Endothelial cell of umbilical vein (primary cell): ENCODE data around the gene PAPPA2. TPM values are rescaled to one million over a fixed set of nuclear protein-coding genes. Genes with fewer than 3 reads are reported as not detected.
"Not testable (repeated sequence)": the region's sequence is repeated elsewhere in the genome, so short reads cannot be mapped to it uniquely, and the experiment has no call there.

Experiments used
- BruUV-seq: library from RNA; stranded (reverse); fragments of 400-500 nt; replicated peaks from 2 replicates; lab custom pipeline; 2021; lab: Mats Ljungman, UMichigan
- CTCF ChIA-PET: fragments of 300-600, 350-600 bp; sonication (Branson Sonifier 250); formaldehyde crosslinking; loops from one replicate; lab custom pipeline; 2021; ENCODE audit warnings: antibody characterized with exemption, inconsistent platforms; lab: Charles Lee
- POLR2A ChIA-PET: fragments of 300-600, 350-600 bp; sonication (Branson Sonifier 250); formaldehyde crosslinking; loops from one replicate; lab custom pipeline; 2021; ENCODE audit warnings: antibody characterized with exemption, inconsistent platforms; lab: Charles Lee
- DNase-seq: peaks from one replicate; pipeline ENCODE4 v3.0.0-alpha.2; 2011; ENCODE audit warnings: low read depth, low spot score
- FAIRE-seq: peaks from 2 replicates; lab custom pipeline; 2011; peaks lifted over from hg19 to GRCh38; lab: Jason Lieb, UNC
- H2AFZ ChIP-seq: 2 replicates; pipeline ENCODE4 v1.6.0; 2012; ENCODE audit warnings: low read depth, low read length, control low read depth, inconsistent platforms
- H3K27ac ChIP-seq: 2 replicates; pipeline ENCODE4 v1.5.1; 2011; ENCODE audit warnings: low read depth, mild to moderate bottlenecking, control low read depth, low read length, moderate library complexity; ENCODE audit not compliant: insufficient read depth
- H3K27me3 ChIP-seq, 2 experiments: 2 replicates each; pipeline versions ENCODE4 v1.6.0 to v1.6.1; 2011; ENCODE audit warnings: low read length in 2 of 2, mixed read lengths in 1 of 2; ENCODE audit not compliant: control insufficient read depth in 2 of 2, insufficient read depth in 2 of 2
- H3K36me3 ChIP-seq, 2 experiments: 2 replicates in 1 of 2; 3 replicates in 1 of 2; pipeline ENCODE4 v1.5.1; 2011; ENCODE audit warnings: low read length in 2 of 2, mild to moderate bottlenecking in 1 of 2, moderate library complexity in 1 of 2; ENCODE audit not compliant: control insufficient read depth in 2 of 2, insufficient read depth in 2 of 2; ENCODE audit errors: extremely low read depth in 1 of 2
- H3K4me1 ChIP-seq: 3 replicates; pipeline ENCODE4 v1.5.1; 2011; ENCODE audit warnings: mild to moderate bottlenecking, low read length; ENCODE audit not compliant: control insufficient read depth, insufficient read depth; ENCODE audit errors: extremely low read depth
- H3K4me2 ChIP-seq: 2 replicates; pipeline ENCODE4 v1.6.1; 2011; ENCODE audit warnings: low read length, control low read depth, mixed read lengths; ENCODE audit not compliant: insufficient read depth
- H3K4me3 ChIP-seq, 3 experiments: fragments of 200-600 bp in 1 of 3; sonication (generic), shearing (Covaris generic) in 1 of 3; replicated peaks in 1 of 3; 2 replicates each; pipeline ENCODE4 v1.5.1; 2011 to 2016; ENCODE audit warnings: control low read depth in 3 of 3, low read length in 3 of 3, mild to moderate bottlenecking in 2 of 3, inconsistent platforms in 1 of 3, low read depth in 1 of 3, moderate library complexity in 1 of 3; ENCODE audit not compliant: insufficient read depth in 1 of 3
- H3K79me2 ChIP-seq: 2 replicates; pipeline ENCODE4 v1.6.0; 2012; ENCODE audit warnings: low read length, inconsistent platforms; ENCODE audit not compliant: control insufficient read depth, insufficient read depth
- H3K9ac ChIP-seq: replicated peaks from 2 replicates; pipeline ENCODE3; 2011; ENCODE audit warnings: low read length, control low read depth; ENCODE audit not compliant: insufficient read depth; ENCODE audit errors: extremely low read depth
- H3K9me1 ChIP-seq: replicated peaks from 3 replicates; pipeline ENCODE4 v1.6.0; 2011; ENCODE audit warnings: mild to moderate bottlenecking, low read length; ENCODE audit not compliant: control insufficient read depth, insufficient read depth; ENCODE audit errors: extremely low read depth
- H3K9me3 ChIP-seq: replicated peaks from 2 replicates; pipeline ENCODE4 v1.5.1; 2012; ENCODE audit warnings: low read length, inconsistent platforms; ENCODE audit not compliant: control insufficient read depth, insufficient read depth
- H4K20me1 ChIP-seq: replicated peaks from 2 replicates; pipeline ENCODE3; 2011; ENCODE audit warnings: mild to moderate bottlenecking, low read length; ENCODE audit not compliant: control insufficient read depth, insufficient read depth; ENCODE audit errors: extremely low read depth
- EZH2 ChIP-seq: IDR thresholded peaks from 2 replicates; pipeline ENCODE4 v1.6.1; 2012; ENCODE audit warnings: borderline replicate concordance, low read depth, mild to moderate bottlenecking, moderate library complexity, low read length, inconsistent platforms; ENCODE audit not compliant: severe bottlenecking
- FOS ChIP-seq: IDR thresholded peaks from 2 replicates; pipeline ENCODE4 v1.6.1; 2011; ENCODE audit warnings: mild to moderate bottlenecking, low read length, moderate library complexity, borderline replicate concordance; ENCODE audit not compliant: insufficient read depth
- GATA2 ChIP-seq: IDR thresholded peaks from 2 replicates; pipeline ENCODE4 v1.7.0; 2011; ENCODE audit warnings: low read depth, mild to moderate bottlenecking, moderate library complexity, mixed read lengths, low read length; ENCODE audit not compliant: insufficient read length, insufficient read depth
- JUN ChIP-seq: IDR thresholded peaks from 2 replicates; pipeline ENCODE4 v1.6.1; 2011; ENCODE audit warnings: borderline replicate concordance, low read depth; ENCODE audit not compliant: insufficient read length, insufficient read depth
- MYC ChIP-seq: IDR thresholded peaks from one replicate; pipeline ENCODE4 v1.6.1; 2011; ENCODE audit warnings: mild to moderate bottlenecking, low read depth, low read length
- POLR2A ChIP-seq: IDR thresholded peaks from 2 replicates; pipeline ENCODE4 v1.6.1; 2012; ENCODE audit warnings: low read depth, mild to moderate bottlenecking, control low read depth, low read length
- POLR2AphosphoS5 ChIP-seq: IDR thresholded peaks from 2 replicates; pipeline ENCODE4 v1.6.1; 2012; ENCODE audit warnings: low read depth, mild to moderate bottlenecking, control low read depth, low read length, moderate library complexity; ENCODE audit not compliant: insufficient read depth
- dilution Hi-C: fragments of 300-500 bp; cut with MboI; formaldehyde crosslinking; loops from one replicate; pipeline ENCODE4 v1.15.0; 2019; ENCODE audit warnings: low sequenced_read_pairs; ENCODE audit not compliant: extremely low pct_ligation_motif_present
- intact Hi-C: fragments of 100-400 bp; cut with micrococcal nuclease; formaldehyde crosslinking; loops from one replicate; pipeline ENCODE4 v1.10.0; 2022
- polyA plus RNA-seq, 4 experiments: library from polyadenylated mRNA; depleted of rRNA in 3 of 4; stranded (reverse) in 3 of 4; unstranded in 1 of 4; fragments of >200 nt; gene quantifications; 2 replicates each; pipeline versions ENCODE4 v1.2.1 to v1.2.3, GENCODE V29; 2011 to 2012; ENCODE audit warnings: missing spikeins in 1 of 4
- total RNA-seq: library from RNA; stranded (reverse); gene quantifications from 2 replicates; pipeline ENCODE4 v1.2.3, GENCODE V29; 2021
- TF ChIP-seq, protein P1 (sequence below), 2 donors: IDR thresholded peaks; 1 replicate in 1 of 2; 2 replicates in 1 of 2; pipeline ENCODE4 v1.5.1; 2011; ENCODE audit warnings: low read length in 2 of 2, mild to moderate bottlenecking in 2 of 2, moderate library complexity in 2 of 2, control low read depth in 1 of 2, inconsistent platforms in 1 of 2, low read depth in 1 of 2; ENCODE audit not compliant: insufficient read depth in 1 of 2; ENCODE audit errors: extremely low read depth in 1 of 2
- TF ChIP-seq, protein P2 (sequence below): IDR thresholded peaks from 2 replicates; pipeline ENCODE4 v1.6.1; 2011; ENCODE audit not compliant: insufficient read depth, insufficient read length

The PAPPA2 gene
- total and polyA plus RNA-seq, 2 donors (not counting 3 experiments of a cell fraction or from before 2014, with no cell fraction given) = not detected

DNA sequence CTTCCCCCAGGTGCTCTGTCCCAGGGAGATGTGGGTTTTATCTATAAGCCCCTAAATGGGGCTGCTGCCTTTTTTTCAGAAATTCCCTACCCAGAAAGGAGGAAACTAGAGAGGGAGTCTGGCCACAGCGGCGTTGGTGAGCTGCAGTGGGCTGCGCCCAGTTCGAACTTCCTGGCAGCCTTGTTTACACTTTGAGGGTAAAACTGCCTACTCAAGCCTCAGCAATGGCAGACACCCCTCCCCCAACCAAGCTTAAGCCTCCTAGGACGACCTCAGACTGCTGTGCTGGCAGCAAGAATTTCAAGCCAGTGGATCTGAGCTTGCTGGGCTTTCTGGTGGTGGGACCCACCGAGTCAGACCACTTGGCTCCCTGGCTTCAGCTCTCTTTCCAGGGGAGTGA lies 46.2 kb upstream of the PAPPA2 start:
- TF ChIP-seq POLR2A = no peak
- TF ChIP-seq, protein P1, sequence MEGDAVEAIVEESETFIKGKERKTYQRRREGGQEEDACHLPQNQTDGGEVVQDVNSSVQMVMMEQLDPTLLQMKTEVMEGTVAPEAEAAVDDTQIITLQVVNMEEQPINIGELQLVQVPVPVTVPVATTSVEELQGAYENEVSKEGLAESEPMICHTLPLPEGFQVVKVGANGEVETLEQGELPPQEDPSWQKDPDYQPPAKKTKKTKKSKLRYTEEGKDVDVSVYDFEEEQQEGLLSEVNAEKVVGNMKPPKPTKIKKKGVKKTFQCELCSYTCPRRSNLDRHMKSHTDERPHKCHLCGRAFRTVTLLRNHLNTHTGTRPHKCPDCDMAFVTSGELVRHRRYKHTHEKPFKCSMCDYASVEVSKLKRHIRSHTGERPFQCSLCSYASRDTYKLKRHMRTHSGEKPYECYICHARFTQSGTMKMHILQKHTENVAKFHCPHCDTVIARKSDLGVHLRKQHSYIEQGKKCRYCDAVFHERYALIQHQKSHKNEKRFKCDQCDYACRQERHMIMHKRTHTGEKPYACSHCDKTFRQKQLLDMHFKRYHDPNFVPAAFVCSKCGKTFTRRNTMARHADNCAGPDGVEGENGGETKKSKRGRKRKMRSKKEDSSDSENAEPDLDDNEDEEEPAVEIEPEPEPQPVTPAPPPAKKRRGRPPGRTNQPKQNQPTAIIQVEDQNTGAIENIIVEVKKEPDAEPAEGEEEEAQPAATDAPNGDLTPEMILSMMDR (IDR thresholded peaks at IDR 0.05; ENCODE audit: extremely low read depth in 1 of 2, insufficient read depth in 1 of 2, low read depth in 1 of 2, low read length in 2 of 2) = no peak
- TF ChIP-seq, protein P2, sequence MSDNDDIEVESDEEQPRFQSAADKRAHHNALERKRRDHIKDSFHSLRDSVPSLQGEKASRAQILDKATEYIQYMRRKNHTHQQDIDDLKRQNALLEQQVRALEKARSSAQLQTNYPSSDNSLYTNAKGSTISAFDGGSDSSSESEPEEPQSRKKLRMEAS = no peak
- TF ChIP-seq EZH2 = no peak
- TF ChIP-seq JUN = no peak
- no peak for TF ChIP-seq POLR2AphosphoS5
- TF ChIP-seq FOS = no peak
- no peak for TF ChIP-seq GATA2
- TF ChIP-seq MYC = no peak
- Histone ChIP-seq H3K27me3 (no peaks in the 10 kb centered on the region), H3K9me1 (no peaks in the 10 kb centered on the region), H3K36me3 (no peaks in the 10 kb centered on the region), H4K20me1 (no peaks in the 10 kb centered on the region), H3K4me1 (no peaks in the 10 kb centered on the region), H3K79me2 (no peaks in the 10 kb centered on the region), H3K9ac (no peak overlapping the region), H2AFZ (no peak overlapping the region), H3K4me2 (no peak overlapping the region), H3K4me3 (no peak overlapping the region), H3K9me3 (no peaks in the 10 kb centered on the region), H3K27ac (no peak overlapping the region)
- BruUV-seq = no TSS peak
- dilution Hi-C loops (no loop called here), intact Hi-C loops (no loop called here)
- ChIA-PET POLR2A (no interaction called here), CTCF (no interaction called here)
- FAIRE-seq (no peak), DNase-seq (no peak)

DNA sequence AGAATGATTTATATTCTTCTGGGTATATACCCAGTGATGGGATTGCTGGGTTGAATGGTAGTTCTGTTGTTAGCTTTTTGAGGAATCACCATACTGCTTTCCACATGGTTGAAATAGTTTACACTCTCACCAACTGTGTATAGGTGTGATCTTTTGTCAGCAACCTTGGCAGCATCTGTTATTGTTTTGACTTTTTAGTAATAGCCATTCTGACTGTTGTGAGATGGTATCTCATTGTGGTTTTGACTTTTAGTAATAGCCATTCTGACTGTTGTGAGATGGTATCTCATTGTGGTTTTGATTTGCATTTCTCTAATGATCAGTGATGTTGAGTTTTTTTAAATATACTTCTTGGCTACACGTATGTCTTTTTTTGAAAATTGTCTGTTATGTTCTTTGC lies 43.4 kb upstream of the PAPPA2 start:
- dilution Hi-C loops, H3K79me2 ChIP-seq, CTCF ChIA-PET, H3K27me3 ChIP-seq, H3K4me3 ChIP-seq, H3K9ac ChIP-seq, H3K27ac ChIP-seq, FAIRE-seq, BruUV-seq, H3K9me1 ChIP-seq, H4K20me1 ChIP-seq, POLR2A ChIA-PET, H3K4me1 ChIP-seq, H3K4me2 ChIP-seq, DNase-seq, intact Hi-C loops, H2AFZ ChIP-seq, H3K36me3 ChIP-seq, H3K9me3 ChIP-seq: not testable (repeated sequence)
